Hepatocyte (in vitro differentiated cells): ENCODE data around the gene ADCY2.

Source experiments
- CTCF ChIP-seq: fragments of 200-600 bp; sonication (generic); IDR thresholded peaks from 2 replicates; pipeline ENCODE4 v1.5.1; 2016; ENCODE audit warnings: antibody characterized with exemption, mild to moderate bottlenecking; ENCODE audit not compliant: poor library complexity
- EZH2 ChIP-seq: fragments of 200-600 bp; sonication (generic); IDR thresholded peaks from 2 replicates; pipeline ENCODE4 v1.6.1; 2016; ENCODE audit warnings: antibody characterized with exemption, mild to moderate bottlenecking, borderline replicate concordance
- EZH2phosphoT487 ChIP-seq: fragments of 200-600 bp; sonication (generic); IDR thresholded peaks from one replicate; pipeline ENCODE4 v1.6.1; 2018; ENCODE audit warnings: antibody characterized with exemption, mild to moderate bottlenecking, low read depth, moderate library complexity; ENCODE audit not compliant: unreplicated experiment, severe bottlenecking

- TF ChIP-seq EZH2: no peak
- no peak for TF ChIP-seq CTCF
- no peak for TF ChIP-seq EZH2phosphoT487
Observed at GRCh38 chr5:7405277-7405676, 9.3 kb downstream of the ADCY2 start.
